Measurements from ENCODE around the gene MAT2B.

MAT2B gene

GRCh38 chr5:163489745-163490075, 15.7 kb upstream of the MAT2B start:
- Histone ChIP-seq H3K4me3 (replicated peaks; ENCODE audit: insufficient read depth, low read length) (no peak overlapping the region), H3K27ac (replicated peaks) (no peak overlapping the region), H3K27me3 (ENCODE audit: insufficient read depth, poor library complexity, severe bottlenecking) (no peaks in the 10 kb centered on the region)
- DNase-seq (ENCODE audit: low read depth in 1 of 2, low spot score in 1 of 2), result no peak
- no peak for TF ChIP-seq SPI1 (IDR thresholded peaks at IDR 0.05; ENCODE audit: borderline replicate concordance, low read depth)
- TF ChIP-seq POLR2AphosphoS5 (IDR thresholded peaks at IDR 0.05; ENCODE audit: low read depth), result no peak

GRCh38 chr5:163496286-163496685, 9.1 kb upstream of the MAT2B start:
- Histone ChIP-seq H3K27me3 (ENCODE audit: insufficient read depth, poor library complexity, severe bottlenecking) (no peaks in the 10 kb centered on the region), H3K4me3 (replicated peaks; ENCODE audit: insufficient read depth, low read length) (no peak overlapping the region), H3K27ac (replicated peaks) (no peak overlapping the region)
- no peak for DNase-seq (ENCODE audit: low read depth in 1 of 2, low spot score in 1 of 2)
- no peak for TF ChIP-seq SPI1 (IDR thresholded peaks at IDR 0.05; ENCODE audit: borderline replicate concordance, low read depth)
- TF ChIP-seq POLR2AphosphoS5 (IDR thresholded peaks at IDR 0.05; ENCODE audit: low read depth), result no peak
- TF ChIP-seq GABPA (IDR thresholded peaks at IDR 0.05; ENCODE audit: low read depth), result no peak
- TF ChIP-seq CTCF (IDR thresholded peaks at IDR 0.05; ENCODE audit: insufficient read depth, low read length), result no peak
- TF ChIP-seq REST (IDR thresholded peaks at IDR 0.05; ENCODE audit: insufficient replicate concordance, low read depth), result no peak

- no peaks in the 10 kb centered on the region for H3K27me3 ChIP-seq (ENCODE audit: insufficient read depth, poor library complexity, severe bottlenecking)
- H3K4me3 ChIP-seq (replicated peaks; ENCODE audit: insufficient read depth, low read length), result no peak overlapping the region
- DNase-seq (ENCODE audit: low read depth in 1 of 2, low spot score in 1 of 2), result no peak
- TF ChIP-seq POLR2AphosphoS5 (IDR thresholded peaks at IDR 0.05; ENCODE audit: low read depth), result no peak
- no peak for TF ChIP-seq GABPA (IDR thresholded peaks at IDR 0.05; ENCODE audit: low read depth)
- TF ChIP-seq SPI1 (IDR thresholded peaks at IDR 0.05; ENCODE audit: borderline replicate concordance, low read depth), result no peak
- no peak for TF ChIP-seq CTCF (IDR thresholded peaks at IDR 0.05; ENCODE audit: insufficient read depth, low read length)
- no peak for TF ChIP-seq REST (IDR thresholded peaks at IDR 0.05; ENCODE audit: insufficient replicate concordance, low read depth)
- no peak overlapping the region for H3K27ac ChIP-seq (replicated peaks)
Measured at GRCh38 chr5:163497315-163497714, 8.1 kb upstream of the MAT2B start.

- TF ChIP-seq CTCF (IDR thresholded peaks at IDR 0.05; ENCODE audit: insufficient read depth, low read length) (no peak), POLR2AphosphoS5 (IDR thresholded peaks at IDR 0.05; ENCODE audit: low read depth) (no peak), REST (IDR thresholded peaks at IDR 0.05; ENCODE audit: insufficient replicate concordance, low read depth) (no peak), GABPA (IDR thresholded peaks at IDR 0.05; ENCODE audit: low read depth) (no peak), SPI1 (IDR thresholded peaks at IDR 0.05; ENCODE audit: borderline replicate concordance, low read depth) (no peak)
- no peaks in the 10 kb centered on the region for H3K27me3 ChIP-seq (ENCODE audit: insufficient read depth, poor library complexity, severe bottlenecking)
- no peak overlapping the region for H3K4me3 ChIP-seq (replicated peaks; ENCODE audit: insufficient read depth, low read length)
- H3K27ac ChIP-seq (replicated peaks), result no peak overlapping the region
- DNase-seq (ENCODE audit: low read depth in 1 of 2, low spot score in 1 of 2), result no peak
Measured at GRCh38 chr5:163498886-163499285, 6.5 kb upstream of the MAT2B start.

All from HL-60 (cell line).